ENCODE measurements around the gene SEMA4G. TPM values are rescaled to one million over a fixed set of nuclear protein-coding genes. Genes with fewer than 3 reads are reported as not detected.
A peak's percentile ranks its signal among the peaks of the same experiment; 100 is the strongest.

The SEMA4G gene
- total RNA-seq, 1 experiment from 2014 or later, result 4.7 TPM

GRCh38 chr10:100934084-100934659, 35.1 kb upstream of the SEMA4G start:
- intact Hi-C loops (cut with micrococcal nuclease; ENCODE audit: unreplicated experiment), result no loop called here
- Histone ChIP-seq H3K36me3 (ENCODE audit: control insufficient read depth, insufficient read depth, low read length) (peaks cover 50% of the 10 kb centered on the region), H3K27me3 (ENCODE audit: control insufficient read depth, insufficient read depth, low read length) (no peaks in the 10 kb centered on the region), H3K4me1 (ENCODE audit: control insufficient read depth, insufficient read depth, low read length) (no peaks in the 10 kb centered on the region), H3K4me3 (ENCODE audit: low read depth in 2 of 2, low read length in 2 of 2) (no peak overlapping the region), H3K27ac (ENCODE audit: low read length) (no peak overlapping the region), H3K9me3 (ENCODE audit: control insufficient read depth, insufficient read depth, low read depth, low read length) (no peaks in the 10 kb centered on the region)
- ChIA-PET POLR2A (no interaction called here), CTCF (interaction anchor here (0.5 to 1.0 kb wide), 4 partner anchors 19 to 87 kb away, joined by 3 to 5 read pairs (median 3); no protein-coding TSS in a partner anchor)
- no peak for DNase-seq (ENCODE audit: low read depth, low spot score)
- no peak for TF ChIP-seq POLR2AphosphoS5 (IDR thresholded peaks at IDR 0.05; ENCODE audit: low read depth, low read length)
- no peak for TF ChIP-seq TCF7L2 (IDR thresholded peaks at IDR 0.05; ENCODE audit: low read depth, low read length)
- TF ChIP-seq SIN3A (IDR thresholded peaks at IDR 0.05; ENCODE audit: borderline replicate concordance, insufficient read depth, low read depth, low read length), result no peak
- no peak for TF ChIP-seq REST (IDR thresholded peaks at IDR 0.05; ENCODE audit: insufficient read depth in 1 of 2, low read depth in 2 of 2, low read length in 1 of 2)
- no peak; the same call in 1 of the 2 replicates for TF ChIP-seq CTCF (IDR thresholded peaks at IDR 0.05)
- in situ Hi-C loops (cut with HindIII; ENCODE audit: low pct_unique_long_range_greater_than_20kb, low sequenced_read_pairs), result no loop called here
- no peak for ATAC-seq
- BruUV-seq (replicated peaks), result no TSS peak

GRCh38 chr10:100939763-100940344, 29.4 kb upstream of the SEMA4G start:
- TF ChIP-seq POLR2AphosphoS5 (IDR thresholded peaks at IDR 0.05; ENCODE audit: low read depth, low read length) (no peak), SIN3A (IDR thresholded peaks at IDR 0.05; ENCODE audit: borderline replicate concordance, insufficient read depth, low read depth, low read length) (no peak), TCF7L2 (IDR thresholded peaks at IDR 0.05; ENCODE audit: low read depth, low read length) (no peak), REST (IDR thresholded peaks at IDR 0.05; ENCODE audit: insufficient read depth in 1 of 2, low read depth in 2 of 2, low read length in 1 of 2) (no peak), CTCF (IDR thresholded peaks at IDR 0.05) (no peak)
- DNase-seq (ENCODE audit: low read depth, low spot score) (no peak), ATAC-seq (no peak)
- BruUV-seq (replicated peaks), result TSS peak; percentile 54
- Histone ChIP-seq H3K4me1 (ENCODE audit: control insufficient read depth, insufficient read depth, low read length) (no peaks in the 10 kb centered on the region), H3K9me3 (ENCODE audit: control insufficient read depth, insufficient read depth, low read depth, low read length) (no peaks in the 10 kb centered on the region), H3K27me3 (ENCODE audit: control insufficient read depth, insufficient read depth, low read length) (no peaks in the 10 kb centered on the region), H3K4me3 (ENCODE audit: low read depth in 2 of 2, low read length in 2 of 2) (no peak overlapping the region), H3K27ac (ENCODE audit: low read length) (no peak overlapping the region), H3K36me3 (ENCODE audit: control insufficient read depth, insufficient read depth, low read length) (peaks cover 42% of the 10 kb centered on the region)
- POLR2A ChIA-PET, result interaction anchor here (0.6 kb wide), 1 partner anchor 21 kb away, joined by 4 read pairs; no protein-coding TSS in a partner anchor
- intact Hi-C loops (cut with micrococcal nuclease; ENCODE audit: unreplicated experiment), result no loop called here
- CTCF ChIA-PET, result no interaction called here
- in situ Hi-C loops (cut with HindIII; ENCODE audit: low pct_unique_long_range_greater_than_20kb, low sequenced_read_pairs), result no loop called here
